Measurements from ENCODE around the gene LMNTD2.

DNA sequence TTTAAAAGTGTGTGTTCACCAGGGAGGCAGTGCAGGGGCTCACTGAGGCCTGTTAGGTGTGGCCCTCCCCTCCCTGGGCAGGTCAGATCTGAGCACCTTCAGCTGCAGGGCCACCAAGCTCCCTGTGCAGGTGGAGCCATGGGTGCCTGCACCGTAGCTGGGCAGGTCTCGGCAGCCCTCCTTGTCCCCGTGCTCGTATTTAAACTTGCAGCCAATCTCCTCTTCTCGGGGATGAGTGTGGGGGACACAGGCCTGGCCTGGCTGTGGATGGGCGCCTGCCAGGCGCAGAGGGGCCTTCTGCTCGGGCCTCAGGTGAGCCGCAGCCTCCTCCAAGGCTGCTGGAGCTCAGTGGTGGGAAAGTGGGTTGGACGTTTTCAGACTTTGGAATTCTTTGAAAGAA lies 34.9 kb upstream of the LMNTD2 start:
- TF ChIP-seq, protein P1, sequence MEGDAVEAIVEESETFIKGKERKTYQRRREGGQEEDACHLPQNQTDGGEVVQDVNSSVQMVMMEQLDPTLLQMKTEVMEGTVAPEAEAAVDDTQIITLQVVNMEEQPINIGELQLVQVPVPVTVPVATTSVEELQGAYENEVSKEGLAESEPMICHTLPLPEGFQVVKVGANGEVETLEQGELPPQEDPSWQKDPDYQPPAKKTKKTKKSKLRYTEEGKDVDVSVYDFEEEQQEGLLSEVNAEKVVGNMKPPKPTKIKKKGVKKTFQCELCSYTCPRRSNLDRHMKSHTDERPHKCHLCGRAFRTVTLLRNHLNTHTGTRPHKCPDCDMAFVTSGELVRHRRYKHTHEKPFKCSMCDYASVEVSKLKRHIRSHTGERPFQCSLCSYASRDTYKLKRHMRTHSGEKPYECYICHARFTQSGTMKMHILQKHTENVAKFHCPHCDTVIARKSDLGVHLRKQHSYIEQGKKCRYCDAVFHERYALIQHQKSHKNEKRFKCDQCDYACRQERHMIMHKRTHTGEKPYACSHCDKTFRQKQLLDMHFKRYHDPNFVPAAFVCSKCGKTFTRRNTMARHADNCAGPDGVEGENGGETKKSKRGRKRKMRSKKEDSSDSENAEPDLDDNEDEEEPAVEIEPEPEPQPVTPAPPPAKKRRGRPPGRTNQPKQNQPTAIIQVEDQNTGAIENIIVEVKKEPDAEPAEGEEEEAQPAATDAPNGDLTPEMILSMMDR (IDR thresholded peaks at IDR 0.05) = no peak
- no peak for TF ChIP-seq POLR2A (IDR thresholded peaks at IDR 0.05)
